Fibroblast of lung (primary cell): Measurements from ENCODE around the gene NRAP. TPM values are rescaled to one million over a fixed set of nuclear protein-coding genes. Genes with fewer than 3 reads are reported as not detected.

ENCODE experiments used
- DNase-seq, 2 donors: peaks; one replicate each; pipeline versions ENCODE4 v3.0.0 to v3.0.0-alpha.2; 2010; ENCODE audit warnings: low read depth in 2 of 2
- H2AFZ ChIP-seq: 2 replicates; pipeline ENCODE4 v1.5.1; 2012; ENCODE audit warnings: low read length, control low read depth, inconsistent platforms
- H3K27ac ChIP-seq: 2 replicates; pipeline ENCODE4 v1.5.1; 2011; ENCODE audit warnings: low read length, control low read depth; ENCODE audit not compliant: insufficient read depth
- H3K27me3 ChIP-seq: 2 replicates; pipeline ENCODE4 v1.5.1; 2011; ENCODE audit warnings: mild to moderate bottlenecking, low read length; ENCODE audit not compliant: control insufficient read depth, insufficient read depth
- H3K36me3 ChIP-seq: 2 replicates; pipeline ENCODE4 v1.5.1; 2011; ENCODE audit warnings: low read length; ENCODE audit not compliant: control insufficient read depth, insufficient read depth
- H3K4me1 ChIP-seq: 2 replicates; pipeline ENCODE4 v1.5.1; 2011; ENCODE audit warnings: low read length; ENCODE audit not compliant: control insufficient read depth, insufficient read depth; ENCODE audit errors: extremely low read depth
- H3K4me2 ChIP-seq: 2 replicates; pipeline ENCODE4 v1.5.1; 2011; ENCODE audit warnings: low read length, control low read depth; ENCODE audit not compliant: insufficient read depth; ENCODE audit errors: extremely low read depth
- H3K4me3 ChIP-seq, 4 experiments: fragments of 200-600 bp in 1 of 4; sonication (generic) in 1 of 4; replicated peaks in 1 of 4; 2 replicates each; pipeline ENCODE4 v1.5.1; 2011 to 2016; ENCODE audit warnings: low read length in 4 of 4, low read depth in 3 of 4, mild to moderate bottlenecking in 3 of 4, control low read depth in 2 of 4, inconsistent platforms in 1 of 4, mixed read lengths in 1 of 4; ENCODE audit not compliant: insufficient read depth in 1 of 4; ENCODE audit errors: control extremely low read depth in 1 of 4
- H3K79me2 ChIP-seq: 2 replicates; pipeline ENCODE4 v1.5.1; 2012; ENCODE audit warnings: mild to moderate bottlenecking, low read length, inconsistent platforms; ENCODE audit not compliant: control insufficient read depth, insufficient read depth
- H3K9ac ChIP-seq: 2 replicates; pipeline ENCODE4 v1.5.1; 2011; ENCODE audit warnings: mild to moderate bottlenecking, low read length, control low read depth; ENCODE audit not compliant: insufficient read depth
- H3K9me3 ChIP-seq: 2 replicates; pipeline ENCODE4 v1.5.1; 2012; ENCODE audit warnings: low read depth, low read length; ENCODE audit not compliant: control insufficient read depth, insufficient read depth
- H4K20me1 ChIP-seq: 2 replicates; pipeline ENCODE4 v1.5.1; 2011; ENCODE audit warnings: low read length; ENCODE audit not compliant: control insufficient read depth, insufficient read depth; ENCODE audit errors: extremely low read depth
- CTCF ChIP-seq, 2 donors: IDR thresholded peaks in 1 of 2; conservative IDR thresholded peaks in 1 of 2; 1 replicate in 1 of 2; 2 replicates in 1 of 2; pipeline ENCODE4 v1.5.1; 2011 to 2012; ENCODE audit warnings: low read length in 2 of 2, control low read depth in 1 of 2, inconsistent platforms in 1 of 2, low read depth in 1 of 2, mild to moderate bottlenecking in 1 of 2
- EZH2 ChIP-seq: IDR thresholded peaks from 2 replicates; pipeline ENCODE4 v1.5.1; 2012; ENCODE audit warnings: low read length, control low read depth, mild to moderate bottlenecking; ENCODE audit errors: missing control alignments
- polyA plus RNA-seq, 2 donors: library from polyadenylated mRNA; depleted of rRNA in 1 of 2; stranded (reverse) in 1 of 2; unstranded in 1 of 2; fragments of >200 nt; gene quantifications; 2 replicates each; pipeline ENCODE4 v1.2.1, GENCODE V29; 2011 to 2012; ENCODE audit warnings: missing spikeins in 1 of 2
- total RNA-seq: library from RNA; depleted of rRNA; stranded (reverse); fragments of >200 nt; gene quantifications from 2 replicates; pipeline ENCODE4 v1.2.1, GENCODE V29; 2014

NRAP gene
- total and polyA plus RNA-seq, 2 donors (not counting 1 experiment from before 2014, with no cell fraction given) = not detected

DNA sequence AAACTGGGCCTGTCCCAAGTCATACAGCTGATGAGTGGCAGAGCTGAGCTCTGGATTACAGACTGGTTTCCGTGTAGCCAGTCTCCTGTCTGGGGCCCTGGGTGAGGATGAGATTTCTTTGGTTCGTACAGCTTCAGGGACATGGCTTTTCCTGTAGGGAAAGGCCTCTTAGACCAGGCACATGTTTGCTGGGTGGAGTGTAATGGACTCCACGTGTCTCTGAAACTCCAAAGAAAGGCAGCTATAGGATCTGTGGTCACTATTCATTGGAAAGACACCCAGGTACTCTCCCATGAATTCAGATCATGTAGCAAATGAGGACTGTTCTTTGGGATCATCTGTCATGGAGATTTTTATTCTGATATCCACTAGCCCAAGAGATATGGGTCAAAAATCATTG, 108.6 kb downstream of the NRAP start:
- H3K36me3 ChIP-seq = no peaks in the 10 kb centered on the region
- H3K4me1 ChIP-seq = no peaks in the 10 kb centered on the region
- H3K4me2 ChIP-seq = no peak overlapping the region
- no peak overlapping the region for H3K4me3 ChIP-seq
- no peak for DNase-seq
- no peak overlapping the region for H3K27ac ChIP-seq
- no peak overlapping the region for H2AFZ ChIP-seq
- no peaks in the 10 kb centered on the region for H4K20me1 ChIP-seq
- TF ChIP-seq EZH2 (no peak), CTCF (conservative IDR thresholded peaks at IDR 0.05 in 1 of 2, IDR thresholded peaks at IDR 0.05 in 1 of 2; ENCODE audit: low read depth in 1 of 2, low read length in 2 of 2) (no peak)
- peaks cover 2% of the 10 kb centered on the region for H3K27me3 ChIP-seq
- no peaks in the 10 kb centered on the region for H3K79me2 ChIP-seq
- no peak overlapping the region for H3K9ac ChIP-seq
- no peaks in the 10 kb centered on the region for H3K9me3 ChIP-seq

DNA sequence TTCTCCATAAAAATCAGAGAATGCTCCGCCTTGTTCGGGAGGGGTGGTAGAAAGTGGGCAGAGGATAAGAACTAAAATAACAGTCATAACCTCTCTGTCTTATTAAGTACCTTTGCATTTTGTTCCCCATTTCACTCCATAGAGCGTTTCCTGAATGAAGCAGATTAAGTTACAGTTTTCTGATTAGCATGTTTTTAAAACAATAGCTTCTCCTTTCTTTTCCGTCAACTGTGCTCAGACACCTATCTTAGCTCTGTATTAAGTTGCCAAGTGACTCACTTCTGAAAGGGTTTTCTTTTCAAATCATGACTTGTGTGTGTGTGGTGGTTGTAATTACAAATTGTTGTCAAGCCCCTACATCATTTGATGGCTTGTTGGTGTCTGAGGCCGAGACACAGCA, 109.6 kb downstream of the NRAP start:
- H2AFZ ChIP-seq = no peak overlapping the region
- no peak for DNase-seq
- no peak overlapping the region for H3K9ac ChIP-seq
- no peaks in the 10 kb centered on the region for H3K79me2 ChIP-seq
- H3K9me3 ChIP-seq = no peaks in the 10 kb centered on the region
- no peak overlapping the region for H3K4me3 ChIP-seq
- peaks cover 2% of the 10 kb centered on the region for H3K27me3 ChIP-seq
- H3K36me3 ChIP-seq = no peaks in the 10 kb centered on the region
- no peak overlapping the region for H3K4me2 ChIP-seq
- no peaks in the 10 kb centered on the region for H4K20me1 ChIP-seq
- H3K4me1 ChIP-seq = no peaks in the 10 kb centered on the region
- TF ChIP-seq EZH2 (no peak), CTCF (conservative IDR thresholded peaks at IDR 0.05 in 1 of 2, IDR thresholded peaks at IDR 0.05 in 1 of 2; ENCODE audit: low read depth in 1 of 2, low read length in 2 of 2) (no peak)
- H3K27ac ChIP-seq = no peak overlapping the region

GRCh38 chr10:113553149-113553548, 110.7 kb downstream of the NRAP start:
- H3K4me2 ChIP-seq = no peak overlapping the region
- H3K27me3 ChIP-seq = peaks cover under 1% of the 10 kb centered on the region
- H3K9me3 ChIP-seq = no peaks in the 10 kb centered on the region
- no peak overlapping the region for H3K9ac ChIP-seq
- H2AFZ ChIP-seq = no peak overlapping the region
- no peak for TF ChIP-seq CTCF (conservative IDR thresholded peaks at IDR 0.05 in 1 of 2, IDR thresholded peaks at IDR 0.05 in 1 of 2; ENCODE audit: low read depth in 1 of 2, low read length in 2 of 2)
- no peaks in the 10 kb centered on the region for H3K36me3 ChIP-seq
- H3K4me3 ChIP-seq = no peak overlapping the region
- H4K20me1 ChIP-seq = no peaks in the 10 kb centered on the region
- H3K79me2 ChIP-seq = no peaks in the 10 kb centered on the region
- no peaks in the 10 kb centered on the region for H3K4me1 ChIP-seq
- DNase-seq = no peak
- no peak overlapping the region for H3K27ac ChIP-seq
